Measurements from ENCODE around the gene LSR. TPM values are rescaled to one million over a fixed set of nuclear protein-coding genes. Genes with fewer than 3 reads are reported as not detected.

The LSR gene
- total and polyA plus RNA-seq, 2 experiments from 2014 or later, result 40.1 to 91.9 TPM

- H3K36me3 ChIP-seq, result peaks cover 34% of the 10 kb centered on the region
- H3K27ac ChIP-seq, result no peak overlapping the region
- no peak overlapping the region for H3K4me3 ChIP-seq
- no peaks in the 10 kb centered on the region for H3K27me3 ChIP-seq
- DNase-seq (ENCODE audit: low read depth in 1 of 2, low spot score in 1 of 2), result no peak
- H3K9me3 ChIP-seq (ENCODE audit: low read depth), result no peaks in the 10 kb centered on the region
- no peaks in the 10 kb centered on the region for H3K4me1 ChIP-seq (ENCODE audit: low read depth)
- TF ChIP-seq, protein P1, sequence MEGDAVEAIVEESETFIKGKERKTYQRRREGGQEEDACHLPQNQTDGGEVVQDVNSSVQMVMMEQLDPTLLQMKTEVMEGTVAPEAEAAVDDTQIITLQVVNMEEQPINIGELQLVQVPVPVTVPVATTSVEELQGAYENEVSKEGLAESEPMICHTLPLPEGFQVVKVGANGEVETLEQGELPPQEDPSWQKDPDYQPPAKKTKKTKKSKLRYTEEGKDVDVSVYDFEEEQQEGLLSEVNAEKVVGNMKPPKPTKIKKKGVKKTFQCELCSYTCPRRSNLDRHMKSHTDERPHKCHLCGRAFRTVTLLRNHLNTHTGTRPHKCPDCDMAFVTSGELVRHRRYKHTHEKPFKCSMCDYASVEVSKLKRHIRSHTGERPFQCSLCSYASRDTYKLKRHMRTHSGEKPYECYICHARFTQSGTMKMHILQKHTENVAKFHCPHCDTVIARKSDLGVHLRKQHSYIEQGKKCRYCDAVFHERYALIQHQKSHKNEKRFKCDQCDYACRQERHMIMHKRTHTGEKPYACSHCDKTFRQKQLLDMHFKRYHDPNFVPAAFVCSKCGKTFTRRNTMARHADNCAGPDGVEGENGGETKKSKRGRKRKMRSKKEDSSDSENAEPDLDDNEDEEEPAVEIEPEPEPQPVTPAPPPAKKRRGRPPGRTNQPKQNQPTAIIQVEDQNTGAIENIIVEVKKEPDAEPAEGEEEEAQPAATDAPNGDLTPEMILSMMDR (IDR thresholded peaks at IDR 0.05; ENCODE audit: low read depth, low read length), result no peak
Measured at GRCh38 chr19:35272954-35273649, 24.3 kb downstream of the LSR start.

DNA sequence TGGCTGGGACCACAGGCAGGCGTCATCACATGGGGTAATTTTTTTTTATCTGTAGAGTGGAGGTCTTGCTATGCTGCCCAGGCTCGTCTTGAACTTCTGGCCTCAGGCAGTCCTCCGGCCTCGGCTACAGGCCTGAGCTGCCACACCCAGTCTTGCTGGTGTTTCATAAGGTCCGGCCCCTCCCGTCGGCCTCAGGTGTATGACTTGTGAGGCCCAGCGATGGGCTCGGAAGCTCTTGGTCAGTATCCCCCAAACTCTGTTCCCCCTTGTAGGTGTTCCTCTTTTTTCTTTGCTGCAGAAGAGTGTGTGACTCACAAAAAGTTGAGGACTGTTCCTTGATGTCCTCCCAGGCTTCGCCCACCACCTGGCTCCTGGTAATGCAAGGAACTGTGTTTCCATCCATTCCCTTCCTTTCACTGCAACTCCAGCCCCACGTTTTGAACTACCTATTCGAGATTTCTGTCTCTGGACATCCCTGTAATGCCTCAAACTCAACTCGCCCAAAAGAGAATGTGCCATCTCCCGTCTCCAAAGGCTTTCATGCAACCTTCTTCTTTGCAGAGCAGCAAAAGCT lies 25.0 kb downstream of the LSR start:
- H3K36me3 ChIP-seq, result peaks cover 35% of the 10 kb centered on the region
- no peaks in the 10 kb centered on the region for H3K9me3 ChIP-seq (ENCODE audit: low read depth)
- no peak overlapping the region for H3K27ac ChIP-seq
- DNase-seq (ENCODE audit: low read depth in 1 of 2, low spot score in 1 of 2), result no peak
- H3K4me3 ChIP-seq, result no peak overlapping the region
- TF ChIP-seq, protein P1 (IDR thresholded peaks at IDR 0.05; ENCODE audit: low read depth, low read length), result no peak
- no peaks in the 10 kb centered on the region for H3K4me1 ChIP-seq (ENCODE audit: low read depth)
- no peaks in the 10 kb centered on the region for H3K27me3 ChIP-seq

- TF ChIP-seq, protein P1 (IDR thresholded peaks at IDR 0.05; ENCODE audit: low read depth, low read length), result no peak
- no peaks in the 10 kb centered on the region for H3K4me1 ChIP-seq (ENCODE audit: low read depth)
- no peak overlapping the region for H3K27ac ChIP-seq
- peaks cover 40% of the 10 kb centered on the region for H3K36me3 ChIP-seq
- no peak overlapping the region for H3K4me3 ChIP-seq
- H3K27me3 ChIP-seq, result no peaks in the 10 kb centered on the region
- DNase-seq (ENCODE audit: low read depth in 1 of 2, low spot score in 1 of 2), result no peak
- no peaks in the 10 kb centered on the region for H3K9me3 ChIP-seq (ENCODE audit: low read depth)
Measured at GRCh38 chr19:35274323-35274722, 25.5 kb downstream of the LSR start.

GRCh38 chr19:35276706-35277281 lies 28.0 kb downstream of the LSR start:
- no peak overlapping the region for H3K27ac ChIP-seq
- no peak for DNase-seq (ENCODE audit: low read depth in 1 of 2, low spot score in 1 of 2)
- no peaks in the 10 kb centered on the region for H3K27me3 ChIP-seq
- H3K36me3 ChIP-seq, result peaks cover 24% of the 10 kb centered on the region
- H3K4me3 ChIP-seq, result no peak overlapping the region
- no peaks in the 10 kb centered on the region for H3K9me3 ChIP-seq (ENCODE audit: low read depth)
- TF ChIP-seq, protein P1 (IDR thresholded peaks at IDR 0.05; ENCODE audit: low read depth, low read length), result no peak
- H3K4me1 ChIP-seq (ENCODE audit: low read depth), result peaks cover 4% of the 10 kb centered on the region

DNA sequence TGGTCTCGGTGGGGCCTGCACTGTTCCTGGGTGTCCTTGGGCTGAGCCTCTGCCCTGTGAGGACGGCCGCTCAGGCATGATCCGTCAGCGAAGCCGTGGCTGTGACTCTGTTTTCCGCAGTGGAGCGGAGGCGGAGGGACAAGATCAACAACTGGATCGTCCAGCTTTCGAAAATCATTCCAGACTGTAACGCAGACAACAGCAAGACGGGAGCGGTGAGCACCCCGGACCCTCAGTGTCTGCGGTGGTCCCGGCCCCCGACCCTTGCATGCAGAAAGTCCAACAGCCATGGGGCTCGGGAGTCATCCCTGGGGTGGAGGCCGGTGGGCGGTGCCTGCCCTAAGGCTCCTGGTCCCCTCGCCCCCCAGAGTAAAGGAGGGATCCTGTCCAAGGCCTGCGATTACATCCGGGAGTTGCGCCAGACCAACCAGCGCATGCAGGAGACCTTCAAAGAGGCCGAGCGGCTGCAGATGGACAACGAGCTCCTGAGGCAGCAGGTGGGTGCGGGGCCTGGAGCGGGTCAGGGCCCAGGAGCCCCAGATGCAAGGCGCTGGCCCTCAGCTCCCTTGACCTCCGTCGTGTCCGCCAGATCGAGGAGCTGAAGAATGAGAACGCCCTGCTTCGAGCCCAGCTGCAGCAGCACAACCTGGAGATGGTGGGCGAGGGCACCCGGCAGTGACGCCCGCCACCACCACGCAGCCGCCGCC lies 29.9 kb downstream of the LSR start:
- TF ChIP-seq, protein P1 (IDR thresholded peaks at IDR 0.05; ENCODE audit: low read depth, low read length), result no peak
- no peak overlapping the region for H3K27ac ChIP-seq
- H3K4me3 ChIP-seq, result no peak overlapping the region
- H3K9me3 ChIP-seq (ENCODE audit: low read depth), result no peaks in the 10 kb centered on the region
- DNase-seq (ENCODE audit: low read depth in 1 of 2, low spot score in 1 of 2), result no peak
- H3K36me3 ChIP-seq, result peaks cover 23% of the 10 kb centered on the region
- H3K4me1 ChIP-seq (ENCODE audit: low read depth), result peaks cover 4% of the 10 kb centered on the region
- H3K27me3 ChIP-seq, result no peaks in the 10 kb centered on the region

Data from cardiac muscle cell (in vitro differentiated cells and primary cell).